ENCODE data around the gene TMEM222.

The TMEM222 gene

GRCh38 chr1:27298632-27299384 is 23.2 kb upstream of the TMEM222 start:
- no peak overlapping the region for H3K27ac Mint-ChIP-seq
- H3K4me1 Mint-ChIP-seq (ENCODE audit: low read depth in 2 of 2): peaks cover 3 to 4% of the 10 kb centered on the region in 2 donors
- H3K4me3 Mint-ChIP-seq: no peak overlapping the region
- H3K36me3 Mint-ChIP-seq (ENCODE audit: insufficient read depth): peaks cover 42% of the 10 kb centered on the region
- DNase-seq (no peak), ATAC-seq (replicated peaks) (no peak)
- no peaks in the 10 kb centered on the region for H3K9me3 Mint-ChIP-seq
- no peaks in the 10 kb centered on the region for H3K27me3 Mint-ChIP-seq

- Mint-ChIP-seq H3K9me3 (no peaks in the 10 kb centered on the region), H3K36me3 (ENCODE audit: insufficient read depth) (peaks cover 40% of the 10 kb centered on the region), H3K4me1 (ENCODE audit: low read depth in 2 of 2) (peaks cover 3 to 4% of the 10 kb centered on the region in 2 donors), H3K27me3 (no peaks in the 10 kb centered on the region), H3K27ac (no peak overlapping the region), H3K4me3 (no peak overlapping the region)
- DNase-seq (no peak), ATAC-seq (replicated peaks) (no peak)
Observed at GRCh38 chr1:27299385-27300271, 22.3 kb upstream of the TMEM222 start.

GRCh38 chr1:27300341-27301051 is 21.5 kb upstream of the TMEM222 start:
- H3K9me3 Mint-ChIP-seq: no peaks in the 10 kb centered on the region
- peaks cover 40% of the 10 kb centered on the region for H3K36me3 Mint-ChIP-seq (ENCODE audit: insufficient read depth)
- no peak overlapping the region for H3K27ac Mint-ChIP-seq
- no peaks in the 10 kb centered on the region for H3K27me3 Mint-ChIP-seq
- ATAC-seq (replicated peaks) (peak; percentile 96), DNase-seq (peak; percentile 70 to 78 (median 77))
- no peak overlapping the region for H3K4me3 Mint-ChIP-seq
- H3K4me1 Mint-ChIP-seq (ENCODE audit: low read depth in 2 of 2): peaks cover 3 to 4% of the 10 kb centered on the region in 2 donors

- DNase-seq (no peak), ATAC-seq (replicated peaks) (no peak)
- H3K36me3 Mint-ChIP-seq (ENCODE audit: insufficient read depth): peaks cover 40% of the 10 kb centered on the region
- H3K4me3 Mint-ChIP-seq: no peak overlapping the region
- no peaks in the 10 kb centered on the region for H3K27me3 Mint-ChIP-seq
- H3K27ac Mint-ChIP-seq: no peak overlapping the region
- H3K9me3 Mint-ChIP-seq: no peaks in the 10 kb centered on the region
- H3K4me1 Mint-ChIP-seq (ENCODE audit: low read depth in 2 of 2): peaks cover 3 to 4% of the 10 kb centered on the region in 2 donors
Observed at GRCh38 chr1:27301052-27301422, 20.9 kb upstream of the TMEM222 start.

- no peak for ATAC-seq (replicated peaks)
- no peak for DNase-seq
- H3K4me3 Mint-ChIP-seq: no peak overlapping the region
- H3K27ac Mint-ChIP-seq: no peak overlapping the region
- H3K4me1 Mint-ChIP-seq (ENCODE audit: low read depth in 2 of 2): peaks cover 2 to 4% of the 10 kb centered on the region in 2 donors
- peaks cover 39% of the 10 kb centered on the region for H3K36me3 Mint-ChIP-seq (ENCODE audit: insufficient read depth)
- H3K27me3 Mint-ChIP-seq: no peaks in the 10 kb centered on the region
- no peaks in the 10 kb centered on the region for H3K9me3 Mint-ChIP-seq
Observed at GRCh38 chr1:27301582-27302199, 20.3 kb upstream of the TMEM222 start.

GRCh38 chr1:27302612-27303011 is 19.4 kb upstream of the TMEM222 start:
- peaks cover 29% of the 10 kb centered on the region for H3K36me3 Mint-ChIP-seq (ENCODE audit: insufficient read depth)
- H3K27me3 Mint-ChIP-seq: no peaks in the 10 kb centered on the region
- H3K27ac Mint-ChIP-seq: no peak overlapping the region
- H3K4me1 Mint-ChIP-seq (ENCODE audit: low read depth in 2 of 2): peaks cover 2 to 4% of the 10 kb centered on the region in 2 donors
- no peaks in the 10 kb centered on the region for H3K9me3 Mint-ChIP-seq
- no peak for DNase-seq
- no peak for ATAC-seq (replicated peaks)
- H3K4me3 Mint-ChIP-seq: no peak overlapping the region

GRCh38 chr1:27303509-27303908 is 18.5 kb upstream of the TMEM222 start:
- Mint-ChIP-seq H3K27me3 (no peaks in the 10 kb centered on the region), H3K27ac (no peak overlapping the region), H3K36me3 (ENCODE audit: insufficient read depth) (peaks cover 24% of the 10 kb centered on the region), H3K4me3 (no peak overlapping the region), H3K4me1 (ENCODE audit: low read depth in 2 of 2) (peaks cover 2 to 4% of the 10 kb centered on the region in 2 donors), H3K9me3 (no peaks in the 10 kb centered on the region)
- ATAC-seq (replicated peaks): no peak
- DNase-seq: no peak

GRCh38 chr1:27306071-27306470 is 15.9 kb upstream of the TMEM222 start:
- no peaks in the 10 kb centered on the region for H3K9me3 Mint-ChIP-seq
- H3K27ac Mint-ChIP-seq: no peak overlapping the region
- ATAC-seq (replicated peaks): no peak
- H3K27me3 Mint-ChIP-seq: no peaks in the 10 kb centered on the region
- DNase-seq: no peak
- no peak overlapping the region for H3K4me3 Mint-ChIP-seq
- peaks cover 0 to under 1% of the 10 kb centered on the region in 2 donors for H3K4me1 Mint-ChIP-seq (ENCODE audit: low read depth in 2 of 2)
- peaks cover 8% of the 10 kb centered on the region for H3K36me3 Mint-ChIP-seq (ENCODE audit: insufficient read depth)

- ATAC-seq (replicated peaks) (no peak), DNase-seq (no peak)
- Mint-ChIP-seq H3K4me3 (no peak overlapping the region), H3K27me3 (no peaks in the 10 kb centered on the region), H3K9me3 (no peaks in the 10 kb centered on the region), H3K36me3 (ENCODE audit: insufficient read depth) (peaks cover 8% of the 10 kb centered on the region), H3K4me1 (ENCODE audit: low read depth in 2 of 2) (no peaks in the 10 kb centered on the region), H3K27ac (peak overlapping the region in 1 of 2 donors; percentile 67)
Observed at GRCh38 chr1:27306892-27307761, 14.8 kb upstream of the TMEM222 start.

GRCh38 chr1:27307874-27308598 is 13.9 kb upstream of the TMEM222 start:
- no peaks in the 10 kb centered on the region for H3K9me3 Mint-ChIP-seq
- no peaks in the 10 kb centered on the region for H3K4me1 Mint-ChIP-seq (ENCODE audit: low read depth in 2 of 2)
- no peak for DNase-seq
- no peak overlapping the region for H3K4me3 Mint-ChIP-seq
- no peak for ATAC-seq (replicated peaks)
- H3K27me3 Mint-ChIP-seq: no peaks in the 10 kb centered on the region
- no peak overlapping the region for H3K27ac Mint-ChIP-seq
- H3K36me3 Mint-ChIP-seq (ENCODE audit: insufficient read depth): peaks cover 6% of the 10 kb centered on the region

- no peaks in the 10 kb centered on the region for H3K27me3 Mint-ChIP-seq
- H3K4me1 Mint-ChIP-seq (ENCODE audit: low read depth in 2 of 2): no peaks in the 10 kb centered on the region
- no peak for ATAC-seq (replicated peaks)
- H3K27ac Mint-ChIP-seq: peak overlapping the region in 1 of 2 donors; percentile 28
- no peak overlapping the region for H3K4me3 Mint-ChIP-seq
- DNase-seq: no peak
- peaks cover 3% of the 10 kb centered on the region for H3K36me3 Mint-ChIP-seq (ENCODE audit: insufficient read depth)
- H3K9me3 Mint-ChIP-seq: no peaks in the 10 kb centered on the region
Observed at GRCh38 chr1:27314169-27314568, 7.8 kb upstream of the TMEM222 start.

GRCh38 chr1:27314737-27315136 is 7.2 kb upstream of the TMEM222 start:
- ATAC-seq (replicated peaks) (no peak), DNase-seq (no peak)
- Mint-ChIP-seq H3K4me1 (ENCODE audit: low read depth in 2 of 2) (no peaks in the 10 kb centered on the region), H3K27me3 (peaks cover 3 to 4% of the 10 kb centered on the region in 2 donors), H3K36me3 (ENCODE audit: insufficient read depth) (peaks cover 3% of the 10 kb centered on the region), H3K9me3 (no peaks in the 10 kb centered on the region), H3K27ac (no peak overlapping the region), H3K4me3 (no peak overlapping the region)
